Upper lobe of right lung (tissue), 1 donor: ENCODE measurements around the gene LY9. TPM values are rescaled to one million over a fixed set of nuclear protein-coding genes. Genes with fewer than 3 reads are reported as not detected.
A peak's percentile ranks its signal among the peaks of the same experiment; 100 is the strongest.

ENCODE experiments used
- ATAC-seq: fragments of 200-7000 bp; cut with Tn5 transposase; one replicate; pipeline ENCODE4 v1.9.1; 2020; ENCODE audit warnings: mild to moderate bottlenecking, moderate library complexity
- DNase-seq: peaks from one replicate; pipeline ENCODE4 v3.0.0-alpha.2; 2020
- H3K27ac ChIP-seq: fragments of 200-600 bp; one replicate; pipeline ENCODE4 v1.8.0; 2022
- H3K27me3 ChIP-seq: fragments of 200-600 bp; one replicate; pipeline ENCODE4 v1.8.0; 2022; ENCODE audit warnings: mild to moderate bottlenecking
- H3K36me3 ChIP-seq: fragments of 200-600 bp; one replicate; pipeline ENCODE4 v1.8.0; 2022
- H3K4me1 ChIP-seq: fragments of 200-600 bp; one replicate; pipeline ENCODE4 v1.8.0; 2022
- H3K4me3 ChIP-seq: fragments of 200-600 bp; one replicate; pipeline ENCODE4 v1.8.0; 2022; ENCODE audit warnings: mild to moderate bottlenecking
- H3K9me3 ChIP-seq: fragments of 200-600 bp; one replicate; pipeline ENCODE4 v1.8.0; 2022
- intact Hi-C: fragments of 100-400 bp; cut with DNase I; formaldehyde crosslinking; loops from one replicate; pipeline ENCODE4 v1.11.0; 2022
- total RNA-seq: library from RNA; stranded (reverse); fragmentation: NEBNext Ultra II Directional; extraction: Animal tissue kit (Norgen Biotek cat#: 25700); gene quantifications from one replicate; pipeline ENCODE4 v1.2.1, GENCODE V29; 2021
- TF ChIP-seq, protein P1 (sequence below): fragments of 200-600 bp; IDR thresholded peaks from one replicate; pipeline ENCODE4 v1.8.0; 2022; ENCODE audit warnings: antibody characterized with exemption
- donor health status: DM: no; HTN: yes; CAD: no; lungs with severe emphysema.

LY9 gene
- total RNA-seq, 1 donor from 2014 or later, result 3.3 TPM

- H3K36me3 ChIP-seq, result no peaks in the 10 kb centered on the region
- H3K27me3 ChIP-seq, result no peaks in the 10 kb centered on the region
- no peaks in the 10 kb centered on the region for H3K9me3 ChIP-seq
- TF ChIP-seq, protein P1, sequence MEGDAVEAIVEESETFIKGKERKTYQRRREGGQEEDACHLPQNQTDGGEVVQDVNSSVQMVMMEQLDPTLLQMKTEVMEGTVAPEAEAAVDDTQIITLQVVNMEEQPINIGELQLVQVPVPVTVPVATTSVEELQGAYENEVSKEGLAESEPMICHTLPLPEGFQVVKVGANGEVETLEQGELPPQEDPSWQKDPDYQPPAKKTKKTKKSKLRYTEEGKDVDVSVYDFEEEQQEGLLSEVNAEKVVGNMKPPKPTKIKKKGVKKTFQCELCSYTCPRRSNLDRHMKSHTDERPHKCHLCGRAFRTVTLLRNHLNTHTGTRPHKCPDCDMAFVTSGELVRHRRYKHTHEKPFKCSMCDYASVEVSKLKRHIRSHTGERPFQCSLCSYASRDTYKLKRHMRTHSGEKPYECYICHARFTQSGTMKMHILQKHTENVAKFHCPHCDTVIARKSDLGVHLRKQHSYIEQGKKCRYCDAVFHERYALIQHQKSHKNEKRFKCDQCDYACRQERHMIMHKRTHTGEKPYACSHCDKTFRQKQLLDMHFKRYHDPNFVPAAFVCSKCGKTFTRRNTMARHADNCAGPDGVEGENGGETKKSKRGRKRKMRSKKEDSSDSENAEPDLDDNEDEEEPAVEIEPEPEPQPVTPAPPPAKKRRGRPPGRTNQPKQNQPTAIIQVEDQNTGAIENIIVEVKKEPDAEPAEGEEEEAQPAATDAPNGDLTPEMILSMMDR, result no peak
- ATAC-seq (peak; percentile 90), DNase-seq (peak; percentile 72)
- peak within 1 kb of the TSS; percentile 37 for H3K27ac ChIP-seq
- H3K4me1 ChIP-seq, result peaks cover 7% of the 10 kb centered on the region
- intact Hi-C loops, result no loop called here
- peak within 1 kb of the TSS; percentile 25 for H3K4me3 ChIP-seq
These were observed 66.5 kb downstream of the LY9 start, which contains the start of gene CD244 for GRCh38 chr1:160862203-160863060. TSS of gene CD244 (minus strand) at chr1:160862887. CDS start at chr1:160862677, 210 bp downstream.

- Histone ChIP-seq H3K9me3 (no peaks in the 10 kb centered on the region), H3K36me3 (no peaks in the 10 kb centered on the region), H3K4me1 (peaks cover 7% of the 10 kb centered on the region), H3K27ac (peak overlapping the region; percentile 20), H3K4me3 (no peak overlapping the region), H3K27me3 (no peaks in the 10 kb centered on the region)
- DNase-seq (no peak), ATAC-seq (peak; percentile 7)
- TF ChIP-seq, protein P1, result no peak
- intact Hi-C loops, result no loop called here
These were observed 67.2 kb downstream of the LY9 start for GRCh38 chr1:160863061-160863773.

DNA sequence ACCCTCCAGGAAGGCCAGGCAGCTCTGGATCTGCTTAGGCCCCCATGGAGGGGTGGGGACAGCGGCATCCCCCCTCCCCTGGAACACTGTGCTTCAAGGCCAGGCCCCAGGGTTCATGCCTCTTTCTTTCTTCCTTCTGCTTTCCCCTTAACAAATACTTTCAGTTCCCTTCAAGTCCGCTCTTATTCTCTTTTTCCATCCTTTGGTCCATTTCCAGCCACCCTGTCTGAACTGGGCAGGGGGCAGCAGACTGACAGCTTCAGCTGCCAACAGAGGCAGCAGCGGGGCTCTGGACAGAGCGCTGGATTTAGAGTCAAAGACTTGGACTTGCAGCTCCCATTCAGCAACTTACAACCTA lies 67.8 kb downstream of the LY9 start:
- Histone ChIP-seq H3K36me3 (no peaks in the 10 kb centered on the region), H3K4me1 (peaks cover 7% of the 10 kb centered on the region), H3K4me3 (no peak overlapping the region), H3K9me3 (no peaks in the 10 kb centered on the region), H3K27me3 (no peaks in the 10 kb centered on the region), H3K27ac (no peak overlapping the region)
- intact Hi-C loops, result no loop called here
- DNase-seq, result no peak
- TF ChIP-seq, protein P1, result no peak
- peak; percentile 49 for ATAC-seq

GRCh38 chr1:160864173-160864572 lies 68.2 kb downstream of the LY9 start:
- H3K27ac ChIP-seq, result no peak overlapping the region
- H3K4me1 ChIP-seq, result peaks cover 7% of the 10 kb centered on the region
- TF ChIP-seq, protein P1, result no peak
- H3K27me3 ChIP-seq, result no peaks in the 10 kb centered on the region
- intact Hi-C loops, result no loop called here
- H3K4me3 ChIP-seq, result no peak overlapping the region
- no peaks in the 10 kb centered on the region for H3K36me3 ChIP-seq
- ATAC-seq, result no peak
- no peaks in the 10 kb centered on the region for H3K9me3 ChIP-seq
- no peak for DNase-seq

GRCh38 chr1:160865337-160865736 lies 69.4 kb downstream of the LY9 start:
- Histone ChIP-seq H3K4me1 (peaks cover 7% of the 10 kb centered on the region), H3K9me3 (no peaks in the 10 kb centered on the region), H3K27ac (no peak overlapping the region), H3K36me3 (no peaks in the 10 kb centered on the region), H3K4me3 (no peak overlapping the region), H3K27me3 (no peaks in the 10 kb centered on the region)
- ATAC-seq (no peak), DNase-seq (no peak)
- TF ChIP-seq, protein P1, result no peak
- intact Hi-C loops, result no loop called here
